Measurements from ENCODE around the gene PGM2L1.

Gene PGM2L1

DNA sequence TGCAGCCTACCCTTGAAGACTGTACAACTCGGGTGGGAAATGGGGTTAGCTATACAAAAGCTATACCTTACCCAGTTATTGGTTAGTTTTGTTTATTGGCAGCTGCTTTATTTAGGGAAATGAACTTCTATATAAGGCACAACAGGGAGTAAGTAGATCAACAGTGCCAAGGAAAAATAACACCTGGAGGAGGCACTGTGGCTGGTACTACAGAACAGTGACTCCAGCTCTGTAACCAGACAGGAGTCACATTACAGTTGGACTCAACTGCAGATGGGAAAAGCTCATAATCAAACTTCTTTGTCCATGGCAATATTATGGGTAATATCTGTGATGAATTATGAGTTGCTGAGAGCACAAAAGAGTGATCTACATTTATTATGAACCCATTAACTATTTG lies 100.7 kb downstream of the PGM2L1 start:
- no peak for DNase-seq (ENCODE audit: low spot score)

- DNase-seq (ENCODE audit: low spot score): no peak
Measured at GRCh38 chr11:74288911-74289310, 109.3 kb downstream of the PGM2L1 start.

- no peak for DNase-seq (ENCODE audit: low spot score)
Measured at GRCh38 chr11:74288161-74288560, 110.1 kb downstream of the PGM2L1 start.

- DNase-seq (ENCODE audit: low spot score): no peak
Measured at GRCh38 chr11:74284466-74284865, 113.8 kb downstream of the PGM2L1 start.

GRCh38 chr11:74283580-74284180 lies 114.6 kb downstream of the PGM2L1 start:
- no peak for DNase-seq (ENCODE audit: low spot score)

GRCh38 chr11:74282914-74283371 lies 115.3 kb downstream of the PGM2L1 start:
- no peak for DNase-seq (ENCODE audit: low spot score)

DNA sequence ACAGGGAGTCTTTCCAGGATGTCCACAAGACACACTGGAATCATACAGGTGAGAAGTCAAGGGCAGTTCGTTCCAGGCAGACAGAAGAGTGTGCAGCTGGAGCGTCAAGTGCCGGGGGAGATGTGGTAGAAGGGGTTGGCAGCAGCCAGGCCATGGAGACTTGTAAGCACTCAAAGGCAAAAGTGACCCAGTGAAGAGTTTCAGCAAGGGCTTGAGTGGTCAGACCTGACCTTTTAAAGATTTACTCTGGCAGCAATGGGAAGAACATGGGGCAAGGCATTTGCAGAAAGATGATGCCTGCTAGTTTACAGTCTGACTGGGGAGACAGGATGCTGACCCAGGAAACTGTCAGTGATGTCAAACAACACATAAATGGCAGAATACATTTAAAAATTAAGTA lies 115.8 kb downstream of the PGM2L1 start:
- DNase-seq (ENCODE audit: low spot score): no peak

DNA sequence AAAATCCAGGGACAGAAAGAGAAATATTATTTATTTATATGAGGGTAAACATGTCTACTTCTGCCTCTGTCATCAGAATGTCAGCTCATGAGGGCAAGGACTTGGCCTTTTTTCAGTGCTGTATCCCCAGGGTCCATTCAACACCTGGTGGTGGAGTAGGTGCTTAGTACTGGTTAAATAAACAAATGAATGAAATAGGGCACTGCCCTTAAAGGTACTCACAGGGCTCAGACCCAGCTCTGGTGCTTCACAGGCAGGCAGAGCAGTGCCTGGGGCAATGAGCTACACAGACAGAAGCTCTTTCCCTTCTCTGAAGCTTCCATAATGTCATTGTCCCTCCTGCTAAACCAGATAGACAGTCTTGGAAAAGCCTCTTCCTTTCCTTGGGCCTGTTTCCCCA lies 117.7 kb downstream of the PGM2L1 start:
- DNase-seq (ENCODE audit: low spot score): no peak
